HG02759 (cell line): ENCODE data around the gene NBPF8.
"Not testable (repeated sequence)": the region's sequence is repeated elsewhere in the genome, so short reads cannot be mapped to it uniquely, and the experiment has no call there.

Experiments
- ATAC-seq: cut with Tn5 transposase; IDR thresholded peaks from one replicate; pipeline ENCODE4 v1.9.1; 2021; ENCODE audit warnings: mild to moderate bottlenecking, moderate library complexity; ENCODE audit not compliant: unreplicated experiment

NBPF8 gene

GRCh38 chr1:120414911-120415480 lies at the start of gene NBPF8:
Gene NBPF8, plus strand, starts transcription at chr1:120415035. Its CDS starts 21,488 bp downstream, at chr1:120436523.
- peak; percentile 100 for ATAC-seq

GRCh38 chr1:120367709-120368108 lies 47.1 kb upstream of the NBPF8 start:
- not testable (repeated sequence) for ATAC-seq

GRCh38 chr1:120386651-120387050 lies 28.2 kb upstream of the NBPF8 start:
- ATAC-seq = not testable (repeated sequence)

GRCh38 chr1:120388597-120389126 lies 26.2 kb upstream of the NBPF8 start:
- ATAC-seq = not testable (repeated sequence)

GRCh38 chr1:120391365-120391764 lies 23.5 kb upstream of the NBPF8 start:
- ATAC-seq = not testable (repeated sequence)

- not testable (repeated sequence) for ATAC-seq
These were observed 21.3 kb upstream of the NBPF8 start for GRCh38 chr1:120393316-120394232.

GRCh38 chr1:120405348-120405747 lies 9.5 kb upstream of the NBPF8 start:
- not testable (repeated sequence) for ATAC-seq

- peak; percentile 18 for ATAC-seq
These were observed 384 bp upstream of the NBPF8 start for GRCh38 chr1:120414451-120414850.

- ATAC-seq = peak; percentile 30
These were observed 692 bp downstream of the NBPF8 start for GRCh38 chr1:120415492-120415961.

- not testable (repeated sequence) for ATAC-seq
These were observed 10.2 kb downstream of the NBPF8 start for GRCh38 chr1:120425063-120425462.

GRCh38 chr1:120431626-120432025 lies 16.8 kb downstream of the NBPF8 start:
- ATAC-seq = not testable (repeated sequence)

- ATAC-seq = not testable (repeated sequence)
These were observed 19.0 kb downstream of the NBPF8 start for GRCh38 chr1:120433831-120434230.

GRCh38 chr1:120449124-120449523 lies 34.3 kb downstream of the NBPF8 start:
- ATAC-seq = not testable (repeated sequence)
